ENCODE results near the gene GRB10. TPM values are rescaled to one million over a fixed set of nuclear protein-coding genes. Genes with fewer than 3 reads are reported as not detected.
A peak's percentile ranks its signal among the peaks of the same experiment; 100 is the strongest.

Gene GRB10
- total RNA-seq, 1 experiment from 2014 or later: 92.9 TPM

DNA sequence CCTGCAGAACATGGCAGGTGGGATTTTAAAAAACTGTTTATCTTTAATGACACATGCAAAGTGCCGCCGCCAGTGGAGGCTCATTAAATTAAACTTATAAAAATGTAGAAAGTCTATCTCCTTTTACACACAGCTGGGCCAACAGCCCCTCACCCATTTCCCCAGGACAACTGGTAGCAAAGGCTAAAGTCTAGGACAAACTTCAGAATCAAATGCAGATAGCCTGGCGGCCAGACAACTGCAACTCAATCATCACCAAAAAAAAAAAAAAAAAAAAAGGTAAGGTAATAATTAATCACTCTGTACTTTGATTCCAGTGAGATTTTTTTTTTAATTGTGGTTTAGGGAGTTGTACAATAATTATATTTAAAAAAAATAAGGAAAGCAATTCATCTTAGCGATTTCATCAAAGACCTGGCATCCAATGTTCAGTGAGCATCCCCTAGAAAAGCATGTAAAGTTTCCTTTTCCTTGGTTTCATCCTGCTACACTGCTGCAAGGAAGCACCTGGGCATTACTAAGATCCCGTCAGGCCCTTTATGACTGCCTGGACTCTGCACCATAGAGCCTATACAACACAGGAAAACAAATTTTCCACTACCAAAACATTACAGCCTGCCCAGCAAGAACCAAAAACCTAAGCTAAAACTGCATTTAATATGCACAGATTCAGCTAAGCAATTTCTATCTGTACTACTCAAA, 98.5 kb downstream of the GRB10 start:
- DNase-seq: no peak
- Histone ChIP-seq H3K27me3 (ENCODE audit: control insufficient read depth, insufficient read depth, low read length) (no peaks in the 10 kb centered on the region), H3K36me3 (replicated peaks; ENCODE audit: control insufficient read depth, insufficient read depth, low read length) (no peaks in the 10 kb centered on the region), H3K4me3 (ENCODE audit: insufficient read depth, low read depth, low read length) (no peak overlapping the region)

DNA sequence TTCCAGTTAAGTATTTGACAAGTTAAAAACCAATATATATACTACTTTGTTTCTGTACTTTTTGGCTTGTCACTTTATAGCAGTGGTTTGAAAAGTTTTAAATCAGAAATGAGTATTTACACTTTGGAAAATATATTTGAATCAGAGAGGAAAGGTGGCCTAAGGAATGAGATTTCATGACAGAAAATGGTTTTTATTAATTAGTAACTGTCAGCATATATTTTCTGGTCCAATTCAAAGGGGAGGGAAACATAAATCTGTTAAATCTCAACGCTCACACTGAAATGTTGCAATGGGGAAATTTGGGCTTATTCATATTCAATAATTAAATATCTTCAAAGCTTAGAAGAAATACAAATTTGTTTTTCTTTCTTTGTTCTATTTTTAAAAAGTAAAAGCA, 100.1 kb downstream of the GRB10 start:
- H3K4me3 ChIP-seq (ENCODE audit: insufficient read depth, low read depth, low read length): no peak overlapping the region
- H3K27me3 ChIP-seq (ENCODE audit: control insufficient read depth, insufficient read depth, low read length): no peaks in the 10 kb centered on the region
- no peaks in the 10 kb centered on the region for H3K36me3 ChIP-seq (replicated peaks; ENCODE audit: control insufficient read depth, insufficient read depth, low read length)
- no peak for DNase-seq

DNA sequence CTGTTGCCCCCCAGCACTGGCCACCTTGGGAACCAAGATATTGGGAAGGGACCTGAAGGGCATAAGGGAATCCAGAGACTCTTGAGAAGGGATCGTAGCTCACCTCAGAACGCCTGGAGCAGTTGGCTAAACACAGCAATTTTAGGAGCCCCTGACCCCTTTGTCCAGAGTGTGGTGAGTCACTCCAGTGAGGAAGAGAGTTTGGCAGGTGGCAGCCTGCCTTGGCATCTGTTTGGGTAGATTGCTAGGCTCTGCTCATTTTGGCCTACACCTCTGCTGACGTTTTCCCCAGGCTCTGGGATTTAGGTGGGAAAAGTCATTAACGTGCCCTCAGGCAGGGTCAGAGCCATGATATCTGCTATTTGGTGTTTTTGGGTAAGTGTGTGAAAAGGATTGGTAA, 100.6 kb downstream of the GRB10 start:
- Histone ChIP-seq H3K27me3 (ENCODE audit: control insufficient read depth, insufficient read depth, low read length) (no peaks in the 10 kb centered on the region), H3K36me3 (replicated peaks; ENCODE audit: control insufficient read depth, insufficient read depth, low read length) (no peaks in the 10 kb centered on the region), H3K4me3 (ENCODE audit: insufficient read depth, low read depth, low read length) (no peak overlapping the region)
- DNase-seq: no peak

DNA sequence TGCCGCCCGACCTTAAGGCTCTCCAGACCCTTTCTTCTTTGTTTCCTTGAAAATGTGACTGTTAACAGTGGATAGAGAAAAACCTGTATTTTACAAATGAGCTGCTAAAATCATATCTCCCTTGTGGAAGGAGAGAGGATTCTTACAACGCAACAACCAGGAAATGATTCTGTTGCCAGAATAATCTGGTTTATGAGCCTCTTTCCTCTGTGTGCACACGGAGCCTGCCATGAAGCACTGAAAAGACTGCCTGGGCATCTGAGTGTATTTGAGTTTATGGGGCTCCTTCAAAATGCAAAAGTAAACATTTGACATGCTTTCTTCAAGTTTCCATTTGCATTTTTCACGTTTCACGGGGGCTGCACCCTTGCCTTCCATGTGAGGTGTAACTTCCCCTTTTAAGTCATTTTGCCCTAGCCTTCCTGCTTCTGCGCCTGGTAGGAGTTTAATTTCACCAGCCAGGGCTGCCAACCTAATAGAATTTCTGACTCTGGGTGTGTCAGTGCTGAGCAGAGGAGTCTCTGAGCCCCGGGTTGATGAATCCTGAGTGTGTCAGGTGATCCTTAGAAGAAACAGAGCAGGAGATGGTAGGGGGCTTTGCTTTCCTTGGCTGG, 101.2 kb downstream of the GRB10 start:
- H3K4me3 ChIP-seq (ENCODE audit: insufficient read depth, low read depth, low read length): no peak overlapping the region
- no peak for DNase-seq
- H3K36me3 ChIP-seq (replicated peaks; ENCODE audit: control insufficient read depth, insufficient read depth, low read length): no peaks in the 10 kb centered on the region
- H3K27me3 ChIP-seq (ENCODE audit: control insufficient read depth, insufficient read depth, low read length): no peaks in the 10 kb centered on the region

DNA sequence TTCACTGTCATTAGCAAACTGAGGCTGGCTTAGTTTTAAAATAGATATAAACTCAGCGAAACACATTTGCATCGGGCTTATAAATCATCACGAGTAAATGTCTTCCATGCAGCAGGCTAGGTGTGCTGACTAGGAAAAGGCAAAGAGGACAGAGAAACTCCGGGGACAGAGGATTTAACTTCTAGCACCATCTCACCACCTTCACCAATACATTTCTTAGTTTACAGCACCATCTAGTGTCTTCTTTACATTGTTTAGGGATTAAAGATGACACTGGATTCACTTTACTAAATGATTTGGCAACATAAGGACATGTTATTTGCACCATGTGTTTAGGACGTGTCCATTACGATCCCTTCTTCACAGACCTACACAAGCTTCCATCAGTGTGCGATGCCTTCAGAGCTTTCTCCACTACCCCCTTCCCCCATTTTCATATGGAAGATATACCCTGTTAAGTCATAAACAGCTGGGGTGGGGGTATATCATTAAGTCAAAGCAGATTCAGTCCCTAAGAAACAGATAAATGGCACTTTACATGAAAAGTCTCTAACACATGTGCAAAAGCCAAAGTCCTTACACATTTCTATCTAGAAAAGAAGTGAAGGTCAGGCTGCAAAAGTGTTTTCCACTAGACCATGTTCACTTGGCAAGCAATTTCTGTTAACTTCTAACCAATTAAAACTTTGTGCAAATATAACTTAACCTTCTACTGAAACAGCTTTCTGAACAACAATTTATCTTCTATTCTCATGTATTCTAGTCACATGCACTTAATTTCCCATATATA, 103.3 kb downstream of the GRB10 start:
- Histone ChIP-seq H3K36me3 (replicated peaks; ENCODE audit: control insufficient read depth, insufficient read depth, low read length) (peaks cover 1% of the 10 kb centered on the region), H3K4me3 (ENCODE audit: insufficient read depth, low read depth, low read length) (no peak overlapping the region), H3K27me3 (ENCODE audit: control insufficient read depth, insufficient read depth, low read length) (no peaks in the 10 kb centered on the region)
- DNase-seq: peak; percentile 53

DNA sequence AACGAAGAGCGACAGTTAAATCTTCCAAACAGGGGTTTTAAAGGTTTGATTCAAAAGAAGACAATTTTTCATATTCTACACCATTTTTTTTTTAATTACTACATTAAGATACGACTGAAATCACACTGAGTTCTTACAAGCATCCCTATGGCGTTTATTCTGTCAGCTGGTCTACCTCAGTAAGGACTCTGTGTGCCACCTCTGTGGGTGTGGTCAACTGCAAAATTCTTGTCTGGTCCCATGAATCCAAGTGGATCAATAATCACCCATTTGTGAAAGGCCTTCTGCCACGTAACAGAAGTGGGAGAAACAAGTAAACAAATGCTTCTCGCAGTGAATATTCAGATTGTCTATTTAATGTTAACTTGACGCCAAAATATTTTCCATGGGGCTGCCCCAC, 104.1 kb downstream of the GRB10 start:
- H3K4me3 ChIP-seq (ENCODE audit: insufficient read depth, low read depth, low read length): no peak overlapping the region
- H3K36me3 ChIP-seq (replicated peaks; ENCODE audit: control insufficient read depth, insufficient read depth, low read length): peaks cover 6% of the 10 kb centered on the region
- no peaks in the 10 kb centered on the region for H3K27me3 ChIP-seq (ENCODE audit: control insufficient read depth, insufficient read depth, low read length)
- no peak for DNase-seq

DNA sequence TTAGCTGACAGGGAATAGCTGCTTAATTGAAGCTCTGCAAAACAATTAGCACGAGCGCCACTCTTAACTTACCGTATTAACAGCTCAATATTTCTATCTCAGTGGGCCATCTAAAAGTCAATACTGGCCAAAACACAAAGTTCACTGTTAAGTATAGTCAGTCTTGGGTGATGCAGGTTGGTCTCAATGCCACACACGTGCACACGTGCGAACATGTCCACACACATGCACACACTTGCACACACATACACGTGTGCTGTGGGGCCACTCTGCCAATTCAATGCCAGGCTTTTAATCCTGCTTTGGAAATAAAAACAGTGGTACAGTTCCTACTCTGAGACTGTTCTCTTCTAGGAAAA, 105.1 kb downstream of the GRB10 start:
- no peak overlapping the region for H3K4me3 ChIP-seq (ENCODE audit: insufficient read depth, low read depth, low read length)
- H3K27me3 ChIP-seq (ENCODE audit: control insufficient read depth, insufficient read depth, low read length): no peaks in the 10 kb centered on the region

DNA sequence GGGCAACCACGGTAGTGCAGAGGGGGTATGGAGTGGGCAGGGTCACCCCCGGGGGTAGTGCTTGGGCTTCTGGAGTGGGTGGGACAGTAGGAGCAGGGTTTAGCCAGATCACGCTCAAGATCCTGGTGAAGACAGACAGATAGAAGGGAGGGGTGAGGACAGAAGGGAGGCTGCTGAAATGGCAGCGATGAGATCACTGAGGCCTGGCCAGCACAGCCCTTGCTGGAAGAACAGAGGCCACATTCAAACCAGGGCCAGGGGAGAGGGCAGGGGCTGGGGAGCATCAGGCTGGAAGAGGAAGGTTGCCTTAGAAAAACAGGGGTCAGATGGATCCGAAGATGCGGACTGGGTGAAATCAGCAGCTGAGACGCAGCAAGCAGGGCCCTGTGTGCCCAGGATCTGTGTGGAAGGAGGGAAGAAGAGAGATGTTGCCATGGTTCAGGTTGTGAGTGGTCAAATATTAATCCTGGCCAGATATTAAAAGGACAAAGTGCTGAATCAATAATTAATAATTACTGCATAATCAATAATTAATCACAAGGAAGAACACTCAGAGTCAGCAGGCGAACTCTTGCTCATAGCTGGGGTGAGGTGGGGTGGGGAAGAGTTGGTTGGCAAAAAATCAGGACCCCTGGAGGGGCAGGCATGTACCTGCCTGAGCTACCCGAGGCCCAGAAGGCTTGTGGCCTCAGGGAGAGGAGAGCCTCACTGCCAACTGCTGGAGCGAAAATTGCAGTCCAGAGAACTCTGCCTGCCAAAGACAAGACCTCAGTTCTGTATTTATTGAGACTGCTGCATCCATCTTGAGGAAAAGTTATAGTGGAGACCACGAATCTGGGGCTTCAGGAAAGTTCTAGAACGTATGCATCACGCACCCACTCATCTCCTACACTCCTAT, 105.7 kb downstream of the GRB10 start:
- Histone ChIP-seq H3K36me3 (replicated peaks; ENCODE audit: control insufficient read depth, insufficient read depth, low read length) (peaks cover 6% of the 10 kb centered on the region), H3K4me3 (ENCODE audit: insufficient read depth, low read depth, low read length) (no peak overlapping the region), H3K27me3 (ENCODE audit: control insufficient read depth, insufficient read depth, low read length) (no peaks in the 10 kb centered on the region)
- peak; percentile 25 for DNase-seq

More for the DNA sequence above, 105.1 kb downstream of the GRB10 start:
- peaks cover 6% of the 10 kb centered on the region for H3K36me3 ChIP-seq (replicated peaks; ENCODE audit: control insufficient read depth, insufficient read depth, low read length)
- DNase-seq: no peak

DNA sequence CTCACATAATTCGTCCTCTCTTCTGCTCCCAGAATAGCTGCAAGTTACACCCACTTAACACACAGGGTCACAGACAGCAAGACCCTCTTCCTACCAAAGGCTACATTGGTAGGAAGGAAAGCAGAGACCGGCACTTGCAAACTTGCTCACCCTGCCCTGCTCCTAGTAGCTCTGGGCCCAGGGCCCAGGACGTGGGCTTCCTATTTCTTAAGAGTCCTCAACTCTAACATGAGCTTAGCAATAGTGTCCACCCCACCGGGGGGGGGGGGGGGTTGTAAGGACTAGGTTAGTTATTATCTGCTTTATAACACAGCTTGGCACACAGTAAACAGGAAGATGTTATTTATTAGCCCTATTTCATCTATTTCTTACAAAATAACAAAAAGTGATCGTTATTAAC, 106.6 kb downstream of the GRB10 start:
- H3K4me3 ChIP-seq (ENCODE audit: insufficient read depth, low read depth, low read length): no peak overlapping the region

DNA sequence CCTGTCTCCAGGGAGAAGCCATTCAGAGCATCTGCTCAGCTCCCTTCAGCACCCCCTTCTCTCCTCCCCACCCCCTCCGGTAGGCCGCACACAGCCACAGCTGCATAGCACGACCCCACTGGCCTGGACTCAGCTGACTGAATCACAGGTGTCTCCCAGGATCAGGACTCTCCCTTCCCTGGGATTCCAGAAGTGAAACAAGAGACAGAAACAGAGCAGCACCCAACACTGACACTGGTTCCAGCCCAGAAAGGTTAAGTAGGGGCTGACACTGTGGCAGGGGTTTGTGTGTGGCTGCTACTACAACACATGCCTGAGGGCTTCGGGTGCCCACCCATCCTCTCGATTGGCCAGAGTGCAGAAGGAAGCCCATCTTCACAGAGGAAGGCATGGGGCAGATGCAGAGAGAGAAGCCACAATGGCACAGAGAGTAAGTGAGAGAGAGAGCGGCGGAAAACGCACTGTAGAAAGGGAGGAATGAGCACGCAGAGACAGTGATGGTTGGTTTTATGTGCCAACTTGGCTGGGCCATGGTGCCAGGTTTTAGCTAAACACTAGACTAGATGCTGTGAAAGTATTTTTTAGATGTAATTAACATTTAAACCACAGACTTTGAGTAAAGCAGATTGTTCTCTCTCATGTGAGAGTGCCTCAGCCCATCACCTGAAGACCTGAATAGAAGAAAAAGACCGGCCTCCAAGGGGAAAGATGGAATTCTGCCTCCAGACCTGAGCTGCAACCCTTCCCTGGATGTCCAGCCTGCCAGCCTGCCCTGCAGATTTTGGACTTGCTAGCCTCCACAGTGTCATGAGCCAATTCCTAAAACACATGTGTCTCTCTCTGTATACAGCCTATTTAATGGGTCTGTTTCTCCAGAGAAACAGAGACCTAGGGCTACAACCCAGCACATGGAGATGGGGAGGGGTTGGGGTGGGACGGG, 107.5 kb downstream of the GRB10 start:
- Histone ChIP-seq H3K36me3 (replicated peaks; ENCODE audit: control insufficient read depth, insufficient read depth, low read length) (peaks cover 6% of the 10 kb centered on the region), H3K4me3 (ENCODE audit: insufficient read depth, low read depth, low read length) (no peak overlapping the region), H3K27me3 (ENCODE audit: control insufficient read depth, insufficient read depth, low read length) (no peaks in the 10 kb centered on the region)
- DNase-seq: peak; percentile 10

More for the DNA sequence above, 106.6 kb downstream of the GRB10 start:
- no peak for DNase-seq
- Histone ChIP-seq H3K36me3 (replicated peaks; ENCODE audit: control insufficient read depth, insufficient read depth, low read length) (peaks cover 6% of the 10 kb centered on the region), H3K27me3 (ENCODE audit: control insufficient read depth, insufficient read depth, low read length) (no peaks in the 10 kb centered on the region)

DNA sequence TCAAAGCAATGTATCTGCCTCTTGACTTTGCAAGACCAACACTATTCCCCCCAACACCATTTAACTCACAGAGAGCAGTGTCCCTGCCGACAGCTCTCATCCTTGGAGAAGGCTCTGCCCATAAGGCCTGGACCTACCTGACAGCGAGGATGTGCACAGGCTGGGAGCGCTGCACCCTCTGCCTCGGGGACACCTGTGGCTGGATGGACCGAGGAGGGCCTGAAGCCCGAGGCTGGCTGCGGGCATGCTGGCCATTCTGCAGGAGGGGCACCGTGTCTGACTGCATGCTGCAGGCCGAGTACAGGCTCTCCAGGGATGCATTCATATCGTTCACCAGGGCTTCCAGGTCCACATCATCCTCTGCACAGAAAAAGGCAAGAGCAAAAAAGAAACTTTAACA, 108.4 kb downstream of the GRB10 start:
- Histone ChIP-seq H3K27me3 (ENCODE audit: control insufficient read depth, insufficient read depth, low read length) (no peaks in the 10 kb centered on the region), H3K36me3 (replicated peaks; ENCODE audit: control insufficient read depth, insufficient read depth, low read length) (peaks cover 7% of the 10 kb centered on the region), H3K4me3 (ENCODE audit: insufficient read depth, low read depth, low read length) (no peak overlapping the region)
- DNase-seq: peak; percentile 15

DNA sequence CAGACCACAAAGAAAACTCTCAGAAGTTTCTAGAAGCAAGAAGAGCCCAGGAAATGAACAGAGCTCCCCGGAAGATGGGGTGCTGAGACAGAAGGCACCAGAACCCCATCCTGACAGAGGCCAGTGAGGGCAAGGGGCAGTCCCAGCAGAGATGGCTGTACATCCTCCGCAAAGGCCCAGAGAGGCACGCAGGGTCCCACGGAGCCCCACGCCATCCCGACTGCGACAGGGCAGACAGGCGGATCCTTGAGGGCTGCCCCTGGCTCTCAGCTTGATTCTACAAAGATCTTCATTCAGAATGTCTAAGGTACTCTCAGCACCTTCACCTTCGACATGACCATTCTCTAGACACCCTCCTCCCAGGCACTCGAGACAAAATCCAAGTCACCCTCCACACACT, 109.6 kb downstream of the GRB10 start:
- DNase-seq: peak; percentile 23
- H3K27me3 ChIP-seq (ENCODE audit: control insufficient read depth, insufficient read depth, low read length): no peaks in the 10 kb centered on the region
- H3K4me3 ChIP-seq (ENCODE audit: insufficient read depth, low read depth, low read length): no peak overlapping the region
- peaks cover 7% of the 10 kb centered on the region for H3K36me3 ChIP-seq (replicated peaks; ENCODE audit: control insufficient read depth, insufficient read depth, low read length)

DNA sequence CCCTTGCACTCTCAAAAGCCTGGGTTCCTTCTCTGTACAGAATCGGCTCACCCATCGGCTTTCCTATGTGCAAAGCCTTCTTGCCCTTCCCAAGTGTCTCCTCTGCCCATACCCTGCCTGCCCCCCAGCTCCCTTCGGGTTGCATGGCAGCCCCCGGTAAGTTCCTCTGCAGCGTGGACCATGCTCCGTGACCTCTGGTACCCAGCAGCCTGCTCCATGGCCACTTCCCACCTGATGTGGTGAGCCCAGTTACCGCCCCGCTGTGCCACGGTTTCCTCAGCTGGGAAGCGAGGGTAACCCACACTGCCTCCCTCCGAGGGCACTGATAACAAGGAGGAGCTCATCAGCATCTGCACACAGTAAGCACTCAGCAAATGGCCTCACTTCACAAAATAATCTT, 110.7 kb downstream of the GRB10 start:
- Histone ChIP-seq H3K27me3 (ENCODE audit: control insufficient read depth, insufficient read depth, low read length) (no peaks in the 10 kb centered on the region), H3K4me3 (ENCODE audit: insufficient read depth, low read depth, low read length) (no peak overlapping the region), H3K36me3 (replicated peaks; ENCODE audit: control insufficient read depth, insufficient read depth, low read length) (peaks cover 8% of the 10 kb centered on the region)
- peak; percentile 13 for DNase-seq
